ENCODE measurements around the gene HBG2. TPM values are rescaled to one million over a fixed set of nuclear protein-coding genes. Genes with fewer than 3 reads are reported as not detected.

HBG2 gene
- total and polyA plus RNA-seq, 9 of the 15 experiments (the other 6 are each of a cell fraction or from before 2014, with no cell fraction given), result 1,626 to 58,619 (median 10,515) TPM

- no peak for ATAC-seq
- WGBS (ENCODE audit: insufficient coverage, low coverage, missing lambda C conversion rate), result 61% methylated on average over 5 of the region's 5 CpGs
- Histone ChIP-seq H3K4me2 (ENCODE audit: insufficient read depth, low read length) (peak overlapping the region; percentile 63), H3K9ac (ENCODE audit: insufficient read depth in 1 of 2, low read depth in 2 of 2, low read length in 2 of 2) (peak overlapping the region; percentile 47 to 54; a peak in 3 of 4 replicates), H2AFZ (ENCODE audit: low read depth, low read length) (peak overlapping the region; percentile 56), H3K79me2 (ENCODE audit: control insufficient read depth, insufficient read depth, low read length) (peaks cover 71% of the 10 kb centered on the region), H3K27ac (ENCODE audit: extremely low read depth, low read depth, low read length) (peak overlapping the region; percentile 87), H3K27me3 (ENCODE audit: control insufficient read depth in 2 of 2, insufficient read depth in 2 of 2, low read length in 2 of 2) (no peaks in the 10 kb centered on the region), H4K20me1 (replicated peaks; ENCODE audit: control insufficient read depth, insufficient read depth, low read length) (no peaks in the 10 kb centered on the region), H3K36me3 (ENCODE audit: control insufficient read depth, insufficient read depth, low read length) (peaks cover 30% of the 10 kb centered on the region), H3K9me1 (ENCODE audit: control insufficient read depth, insufficient read depth, low read length) (no peaks in the 10 kb centered on the region), H3K4me3 (no peak overlapping the region), H3K9me3 (replicated peaks; ENCODE audit: control insufficient read depth, insufficient read depth, low read depth, low read length) (no peaks in the 10 kb centered on the region), H3K4me1 (replicated peaks in 1 of 2; ENCODE audit: control insufficient read depth in 2 of 2, insufficient read depth in 2 of 2, low read length in 2 of 2) (peaks cover 26 to 74% of the 10 kb centered on the region in 2 experiments)
- BruUV-seq (replicated peaks), result no TSS peak
- FAIRE-seq, result no peak
- in situ Hi-C loops (cut with MboI), result no loop called here
- intact Hi-C loops (cut with micrococcal nuclease), result no loop called here
- POLR2A ChIA-PET, result interaction anchor here (1.4 to 2.7 kb wide), 2 partner anchors 12 to 15 kb away, joined by 4 to 15 read pairs; no protein-coding TSS in a partner anchor
- CTCF ChIA-PET (ENCODE audit: low intra/inter-chr PET ratio), result no interaction called here
- DNase-seq (ENCODE audit: extremely low read depth in 1 of 4, low spot score in 3 of 4), result no peak
- no peak; the same call in 1 of the 2 replicates for TF ChIP-seq JUND (IDR thresholded peaks at IDR 0.05; ENCODE audit: borderline replicate concordance, low read depth, low read length)
- TF ChIP-seq JUND (tag; IDR thresholded peaks at IDR 0.05; ENCODE audit: borderline replicate concordance, low read depth, low read length), result peak; percentile 62
- no peak for TF ChIP-seq ZNF778 (CRISPR knock-in tag; IDR thresholded peaks at IDR 0.05)
- TF ChIP-seq E2F1 (CRISPR knock-in tag; IDR thresholded peaks at IDR 0.05), result no peak
- no peak for TF ChIP-seq TEAD2 (tag; IDR thresholded peaks at IDR 0.05)
- TF ChIP-seq ATF7 (IDR thresholded peaks at IDR 0.05), result peak; percentile 44; the same call in 1 of the 2 replicates
- no peak for TF ChIP-seq CCNT2 (IDR thresholded peaks at IDR 0.05; ENCODE audit: borderline replicate concordance, extremely low read depth, insufficient read length, low read depth, low read length)
- no peak for TF ChIP-seq POLR2AphosphoS2 (IDR thresholded peaks at IDR 0.05; ENCODE audit: low read length)
- no peak for TF ChIP-seq ZNF263 (CRISPR knock-in tag; IDR thresholded peaks at IDR 0.05; ENCODE audit: borderline replicate concordance)
- no peak for TF ChIP-seq PBX2 (CRISPR knock-in tag; IDR thresholded peaks at IDR 0.05; ENCODE audit: low read depth)
- no peak for TF ChIP-seq PBX2 (tag; conservative IDR thresholded peaks at IDR 0.05; ENCODE audit: low read depth)
- no peak for TF ChIP-seq PCBP1 (IDR thresholded peaks at IDR 0.05; ENCODE audit: low read depth, low read length, poor library complexity, severe bottlenecking)
- peak; percentile 50; the same call in 1 of the 2 replicates for TF ChIP-seq HDGF (IDR thresholded peaks at IDR 0.05)
- no peak for TF ChIP-seq SFPQ (IDR thresholded peaks at IDR 0.05; ENCODE audit: low read depth, low read length)
- no peak for TF ChIP-seq ZNF121 (CRISPR knock-in tag; conservative IDR thresholded peaks at IDR 0.05)
These were observed 19.8 kb upstream of the HBG2 start for GRCh38 chr11:5274395-5274794.
